IMR-90 (cell line): ENCODE data around the gene PCP4L1. TPM values are rescaled to one million over a fixed set of nuclear protein-coding genes. Genes with fewer than 3 reads are reported as not detected.

Experiments used
- ATAC-seq: fragments of 200-7000 bp; cut with Tn5 transposase; 2 replicates; pipeline ENCODE4 v1.9.1; 2020; ENCODE audit warnings: low read depth, mild to moderate bottlenecking, moderate library complexity
- BruUV-seq: library from RNA; stranded (reverse); fragments of 400-500 nt; replicated peaks from 2 replicates; lab custom pipeline; 2021; lab: Mats Ljungman, UMichigan
- CTCF ChIA-PET: fragments of 300-600 bp; formaldehyde crosslinking; extraction: SDS; loops from one replicate; lab custom pipeline; 2021; ENCODE audit warnings: antibody characterized with exemption; lab: Yijun Ruan, JAX
- POLR2A ChIA-PET: fragments of 300-600 bp; sonication (Branson Sonifier 250); formaldehyde crosslinking; loops from one replicate; lab custom pipeline; 2022; ENCODE audit warnings: antibody characterized with exemption; ENCODE audit not compliant: unreplicated experiment; lab: Charles Lee
- DNase-seq: peaks from one replicate; pipeline ENCODE4 v3.0.0; 2013
- H2AFZ ChIP-seq: replicated peaks from 2 replicates; pipeline ENCODE3; 2013; ENCODE audit warnings: low read length, mild to moderate bottlenecking; ENCODE audit not compliant: poor library complexity
- H2AK5ac ChIP-seq: 2 replicates; pipeline ENCODE4 v1.6.1; 2013; ENCODE audit warnings: low read depth, low read length, inconsistent platforms
- H2AK9ac ChIP-seq: replicated peaks from 2 replicates; pipeline ENCODE3; 2013; ENCODE audit warnings: mild to moderate bottlenecking, low read depth, low read length, moderate library complexity; ENCODE audit not compliant: poor library complexity
- H2BK120ac ChIP-seq: 2 replicates; pipeline ENCODE4 v1.6.1; 2013; ENCODE audit warnings: low read depth, low read length, inconsistent platforms
- H2BK15ac ChIP-seq: 3 replicates; pipeline ENCODE4 v1.6.1; 2013; ENCODE audit warnings: low read depth, low read length, inconsistent platforms
- H2BK20ac ChIP-seq: 2 replicates; pipeline ENCODE4 v1.6.1; 2013; ENCODE audit warnings: low read depth, mild to moderate bottlenecking, inconsistent platforms, low read length, moderate library complexity
- H2BK5ac ChIP-seq: 2 replicates; pipeline ENCODE4 v1.6.1; 2013; ENCODE audit warnings: mild to moderate bottlenecking, low read depth, low read length, inconsistent platforms; ENCODE audit not compliant: poor library complexity, severe bottlenecking
- H3K14ac ChIP-seq: replicated peaks from 2 replicates; pipeline ENCODE4 v1.6.1; 2013; ENCODE audit warnings: low read depth, low read length, inconsistent platforms
- H3K18ac ChIP-seq: 2 replicates; pipeline ENCODE4 v1.6.1; 2013; ENCODE audit warnings: low read depth, low read length, control low read depth
- H3K23ac ChIP-seq: 2 replicates; pipeline ENCODE4 v1.6.1; 2013; ENCODE audit warnings: low read depth, low read length, inconsistent platforms
- H3K27ac ChIP-seq: 2 replicates; pipeline ENCODE4 v1.5.1; 2013; ENCODE audit warnings: mild to moderate bottlenecking, control low read depth, low read length; ENCODE audit not compliant: insufficient read depth
- H3K27me3 ChIP-seq: 2 replicates; pipeline ENCODE4 v1.6.1; 2013; ENCODE audit warnings: low read length; ENCODE audit not compliant: control insufficient read depth, insufficient read depth
- H3K36me3 ChIP-seq: 2 replicates; pipeline ENCODE4 v1.6.1; 2013; ENCODE audit warnings: low read length, mixed read lengths; ENCODE audit not compliant: control insufficient read depth, insufficient read depth
- H3K4ac ChIP-seq: 2 replicates; pipeline ENCODE4 v1.6.1; 2013; ENCODE audit warnings: low read depth, low read length, inconsistent platforms
- H3K4me1 ChIP-seq: 2 replicates; pipeline ENCODE4 v1.6.1; 2013; ENCODE audit warnings: low read length, mixed read lengths; ENCODE audit not compliant: control insufficient read depth, insufficient read depth
- H3K4me2 ChIP-seq: 2 replicates; pipeline ENCODE4 v1.6.1; 2013; ENCODE audit warnings: low read depth, mild to moderate bottlenecking, control low read depth, low read length, moderate library complexity
- H3K4me3 ChIP-seq: 2 replicates; pipeline ENCODE4 v1.5.1; 2013; ENCODE audit warnings: low read depth, mild to moderate bottlenecking, control low read depth, low read length, moderate library complexity; ENCODE audit not compliant: insufficient read depth
- H3K56ac ChIP-seq: 2 replicates; pipeline ENCODE4 v1.6.1; 2013; ENCODE audit warnings: low read length, inconsistent platforms; ENCODE audit not compliant: insufficient read depth; ENCODE audit errors: extremely low read depth
- H3K79me1 ChIP-seq, 2 experiments: 2 replicates each; pipeline ENCODE4 v1.6.1; 2013; ENCODE audit warnings: low read length in 2 of 2, inconsistent platforms in 1 of 2, low read depth in 1 of 2
- H3K9ac ChIP-seq: 2 replicates; pipeline ENCODE4 v1.6.1; 2013; ENCODE audit warnings: low read depth, low read length, control low read depth
- H3K9me1 ChIP-seq: 2 replicates; pipeline ENCODE4 v1.6.1; 2013; ENCODE audit warnings: low read length, inconsistent platforms; ENCODE audit not compliant: insufficient read depth
- H3K9me3 ChIP-seq: 2 replicates; pipeline ENCODE4 v1.6.1; 2013; ENCODE audit warnings: low read length; ENCODE audit not compliant: control insufficient read depth, insufficient read depth
- H4K20me1 ChIP-seq: 2 replicates; pipeline ENCODE4 v1.6.1; 2013; ENCODE audit warnings: low read length, inconsistent platforms; ENCODE audit not compliant: insufficient read depth
- H4K5ac ChIP-seq: 2 replicates; pipeline ENCODE4 v1.6.1; 2013; ENCODE audit warnings: mild to moderate bottlenecking, low read depth, low read length, control low read depth
- H4K8ac ChIP-seq, 2 experiments: 2 replicates each; pipeline ENCODE4 v1.6.1; 2013; ENCODE audit warnings: low read depth in 2 of 2, low read length in 2 of 2, control low read depth in 1 of 2, inconsistent platforms in 1 of 2
- H4K91ac ChIP-seq: 2 replicates; pipeline ENCODE4 v1.6.1; 2013; ENCODE audit warnings: low read depth, low read length, inconsistent platforms; ENCODE audit not compliant: insufficient read depth
- NFE2L2 ChIP-seq: fragments of 150-350 bp; IDR thresholded peaks from 2 replicates; pipeline ENCODE4 v1.6.1; 2016; ENCODE audit warnings: low read depth, mild to moderate bottlenecking, low read length
- WGBS, 2 experiments: methylation state at CpG; one replicate each; pipeline versions ENCODE4 v1.1.5 to v1.1.7; 2013; ENCODE audit warnings: missing lambda C conversion rate in 2 of 2; ENCODE audit not compliant: insufficient read length in 1 of 2; ENCODE audit errors: extremely low coverage in 2 of 2; 5-methylcytosine and 5-hydroxymethylcytosine counted together
- dilution Hi-C: fragments of 300-500 bp; cut with HindIII; formaldehyde crosslinking; loops from one replicate; pipeline ENCODE4 v1.14.3; 2018; ENCODE audit warnings: low sequenced_read_pairs; ENCODE audit not compliant: unreplicated experiment
- in situ Hi-C: fragments of 300-500 bp; cut with MboI; formaldehyde crosslinking; loops from 3 replicates; pipeline ENCODE4 v1.14.3; 2019; ENCODE audit warnings: low sequenced_read_pairs, inconsistent platforms, mixed read lengths
- intact Hi-C: fragments of 100-400 bp; cut with micrococcal nuclease; formaldehyde crosslinking; loops from 2 replicates; pipeline ENCODE4 v1.10.0; 2022
- polyA plus RNA-seq, 3 experiments: library from polyadenylated mRNA; depleted of rRNA; stranded (reverse); fragments of >200 nt; gene quantifications; 2 replicates each; pipeline ENCODE4 v1.2.3, GENCODE V29; 2012; ENCODE audit warnings: low replicate concordance in 1 of 3
- total RNA-seq: library from RNA; depleted of rRNA; stranded (reverse); fragments of >200 nt; gene quantifications from 2 replicates; pipeline ENCODE4 v1.2.3, GENCODE V29; 2012

Gene PCP4L1
- total and polyA plus RNA-seq, 2 of the 4 experiments (the other 2 are of a cell fraction), result not detected

GRCh38 chr1:161233102-161233501 lies 25.4 kb upstream of the PCP4L1 start:
- no peak for TF ChIP-seq NFE2L2
- no peak overlapping the region for H2AK5ac ChIP-seq
- no peaks in the 10 kb centered on the region for H3K9me3 ChIP-seq
- no peak overlapping the region for H3K9ac ChIP-seq
- H3K9me1 ChIP-seq, result 0 out of 2 replicates have a peak, but pooled peaks cover 5% of the 10 kb centered on the region
- H2BK120ac ChIP-seq, result no peak overlapping the region
- no peak overlapping the region for H3K23ac ChIP-seq
- POLR2A ChIA-PET, result no interaction called here
- no peak overlapping the region for H3K4me3 ChIP-seq
- no peak overlapping the region for H3K18ac ChIP-seq
- H3K4me2 ChIP-seq, result no peak overlapping the region
- H3K14ac ChIP-seq, result no peak overlapping the region
- no TSS peak for BruUV-seq
- H3K4me1 ChIP-seq, result no peaks in the 10 kb centered on the region
- H2BK20ac ChIP-seq, result no peak overlapping the region
- no peak overlapping the region for H2BK5ac ChIP-seq
- no peaks in the 10 kb centered on the region for H3K27me3 ChIP-seq
- H4K20me1 ChIP-seq, result no peaks in the 10 kb centered on the region
- no peak overlapping the region for H2AFZ ChIP-seq
- H3K27ac ChIP-seq, result no peak overlapping the region
- no peak overlapping the region for H3K56ac ChIP-seq
- ATAC-seq (no peak), DNase-seq (no peak)
- H3K4ac ChIP-seq, result no peak overlapping the region
- H3K79me1 ChIP-seq, result no peaks in the 10 kb centered on the region
- peaks cover 19% of the 10 kb centered on the region for H3K36me3 ChIP-seq
- H2AK9ac ChIP-seq, result peak overlapping the region; percentile 73
- H2BK15ac ChIP-seq, result no peak overlapping the region
- 90% methylated on average over 8 of the region's 9 CpGs; no CpG with 5 or more reads in 1 of the 2 experiments for WGBS, 2 experiments
- no peak overlapping the region for H4K5ac ChIP-seq
- H4K8ac ChIP-seq, result no peak overlapping the region
- in situ Hi-C loops, result no loop called here
- CTCF ChIA-PET, result interaction anchor here (1.2 kb wide), 1 partner anchor 149 kb away, joined by 3 read pairs; no protein-coding TSS in a partner anchor
- dilution Hi-C loops, result no loop called here
- intact Hi-C loops, result no loop called here
- H4K91ac ChIP-seq, result no peak overlapping the region
